Measurements from ENCODE around the gene COX4I2.

Gene COX4I2

GRCh38 chr20:31676609-31676989 lies 38.9 kb downstream of the COX4I2 start:
- in situ Hi-C loops (cut with HindIII; ENCODE audit: low pct_ligation_motif_present, low sequenced_read_pairs): no loop called here
- H3K4me3 ChIP-seq (ENCODE audit: low read depth, low read length): no peak overlapping the region
- no peak overlapping the region for H3K27ac ChIP-seq
- H3K27me3 ChIP-seq (replicated peaks): no peaks in the 10 kb centered on the region
- DNase-seq: no peak
- no peak for TF ChIP-seq CTCF (IDR thresholded peaks at IDR 0.05; ENCODE audit: low read depth, low read length, missing control alignments)
- H3K36me3 ChIP-seq (replicated peaks): peaks cover 14% of the 10 kb centered on the region

- in situ Hi-C loops (cut with HindIII; ENCODE audit: low pct_ligation_motif_present, low sequenced_read_pairs): no loop called here
- H3K4me3 ChIP-seq (ENCODE audit: low read depth, low read length): no peak overlapping the region
- no peak for DNase-seq
- H3K36me3 ChIP-seq (replicated peaks): peaks cover 14% of the 10 kb centered on the region
- no peaks in the 10 kb centered on the region for H3K27me3 ChIP-seq (replicated peaks)
- H3K27ac ChIP-seq: no peak overlapping the region
- TF ChIP-seq CTCF (IDR thresholded peaks at IDR 0.05; ENCODE audit: low read depth, low read length, missing control alignments): no peak
These were observed 40.0 kb downstream of the COX4I2 start for GRCh38 chr20:31677553-31678260.

- Histone ChIP-seq H3K4me3 (ENCODE audit: low read depth, low read length) (no peak overlapping the region), H3K27ac (no peak overlapping the region), H3K27me3 (replicated peaks) (no peaks in the 10 kb centered on the region), H3K36me3 (replicated peaks) (peaks cover 14% of the 10 kb centered on the region)
- in situ Hi-C loops (cut with HindIII; ENCODE audit: low pct_ligation_motif_present, low sequenced_read_pairs): no loop called here
- peak; percentile 5 for TF ChIP-seq CTCF (IDR thresholded peaks at IDR 0.05; ENCODE audit: low read depth, low read length, missing control alignments)
- peak; percentile 37 for DNase-seq
These were observed 41.0 kb downstream of the COX4I2 start for GRCh38 chr20:31678389-31679356.

GRCh38 chr20:31679357-31680285 lies 41.9 kb downstream of the COX4I2 start:
- no peak overlapping the region for H3K4me3 ChIP-seq (ENCODE audit: low read depth, low read length)
- peaks cover 21% of the 10 kb centered on the region for H3K36me3 ChIP-seq (replicated peaks)
- no peaks in the 10 kb centered on the region for H3K27me3 ChIP-seq (replicated peaks)
- no peak for DNase-seq
- TF ChIP-seq CTCF (IDR thresholded peaks at IDR 0.05; ENCODE audit: low read depth, low read length, missing control alignments): no peak
- H3K27ac ChIP-seq: no peak overlapping the region
- in situ Hi-C loops (cut with HindIII; ENCODE audit: low pct_ligation_motif_present, low sequenced_read_pairs): no loop called here

GRCh38 chr20:31680286-31681127 lies 42.8 kb downstream of the COX4I2 start:
- TF ChIP-seq CTCF (IDR thresholded peaks at IDR 0.05; ENCODE audit: low read depth, low read length, missing control alignments): no peak
- Histone ChIP-seq H3K36me3 (replicated peaks) (peaks cover 21% of the 10 kb centered on the region), H3K4me3 (ENCODE audit: low read depth, low read length) (no peak overlapping the region), H3K27ac (no peak overlapping the region), H3K27me3 (replicated peaks) (no peaks in the 10 kb centered on the region)
- no peak for DNase-seq
- in situ Hi-C loops (cut with HindIII; ENCODE audit: low pct_ligation_motif_present, low sequenced_read_pairs): no loop called here
